Fibroblast of villous mesenchyme (primary cell): ENCODE results near the gene REV1. TPM values are rescaled to one million over a fixed set of nuclear protein-coding genes. Genes with fewer than 3 reads are reported as not detected.
"Not testable (repeated sequence)": the region's sequence is repeated elsewhere in the genome, so short reads cannot be mapped to it uniquely, and the experiment has no call there.

ENCODE experiments used
- DNase-seq: peaks from one replicate; pipeline ENCODE4 v3.0.0-alpha.2; 2010; ENCODE audit warnings: low read depth
- H3K4me3 ChIP-seq: 2 replicates; pipeline ENCODE4 v1.5.1; 2011; ENCODE audit warnings: low read depth, mild to moderate bottlenecking, low read length
- total RNA-seq: library from RNA; depleted of rRNA; stranded (reverse); fragments of >200 nt; gene quantifications from 2 replicates; pipeline ENCODE4 v1.2.3, GENCODE V29; 2012
- TF ChIP-seq, protein P1 (sequence below): IDR thresholded peaks from 2 replicates; pipeline ENCODE4 v1.5.1; 2012; ENCODE audit warnings: low read depth, mild to moderate bottlenecking, low read length; ENCODE audit not compliant: insufficient read depth

The REV1 gene
- total RNA-seq, 1 donor: 44.0 TPM

DNA sequence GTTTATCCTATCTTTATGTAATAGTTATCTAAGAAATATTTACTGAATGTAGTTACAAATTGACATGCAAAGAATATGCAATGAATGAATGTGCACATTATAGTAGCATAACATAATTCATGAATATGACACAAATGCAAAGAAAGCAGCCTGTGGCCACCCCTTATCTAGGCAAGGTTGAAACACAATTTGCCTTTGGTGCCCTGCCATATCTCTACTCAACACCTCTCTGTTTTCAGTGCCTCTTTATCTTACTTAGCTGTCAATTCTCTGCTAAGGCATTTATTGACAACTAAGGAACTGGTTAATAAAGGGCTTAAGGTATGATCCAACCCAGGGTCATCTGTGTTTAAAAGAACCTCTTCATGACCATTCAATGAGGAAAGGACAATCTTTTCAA, 18.9 kb downstream of the REV1 start:
- no peak overlapping the region for H3K4me3 ChIP-seq
- no peak for DNase-seq
- TF ChIP-seq, protein P1, sequence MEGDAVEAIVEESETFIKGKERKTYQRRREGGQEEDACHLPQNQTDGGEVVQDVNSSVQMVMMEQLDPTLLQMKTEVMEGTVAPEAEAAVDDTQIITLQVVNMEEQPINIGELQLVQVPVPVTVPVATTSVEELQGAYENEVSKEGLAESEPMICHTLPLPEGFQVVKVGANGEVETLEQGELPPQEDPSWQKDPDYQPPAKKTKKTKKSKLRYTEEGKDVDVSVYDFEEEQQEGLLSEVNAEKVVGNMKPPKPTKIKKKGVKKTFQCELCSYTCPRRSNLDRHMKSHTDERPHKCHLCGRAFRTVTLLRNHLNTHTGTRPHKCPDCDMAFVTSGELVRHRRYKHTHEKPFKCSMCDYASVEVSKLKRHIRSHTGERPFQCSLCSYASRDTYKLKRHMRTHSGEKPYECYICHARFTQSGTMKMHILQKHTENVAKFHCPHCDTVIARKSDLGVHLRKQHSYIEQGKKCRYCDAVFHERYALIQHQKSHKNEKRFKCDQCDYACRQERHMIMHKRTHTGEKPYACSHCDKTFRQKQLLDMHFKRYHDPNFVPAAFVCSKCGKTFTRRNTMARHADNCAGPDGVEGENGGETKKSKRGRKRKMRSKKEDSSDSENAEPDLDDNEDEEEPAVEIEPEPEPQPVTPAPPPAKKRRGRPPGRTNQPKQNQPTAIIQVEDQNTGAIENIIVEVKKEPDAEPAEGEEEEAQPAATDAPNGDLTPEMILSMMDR: no peak

DNA sequence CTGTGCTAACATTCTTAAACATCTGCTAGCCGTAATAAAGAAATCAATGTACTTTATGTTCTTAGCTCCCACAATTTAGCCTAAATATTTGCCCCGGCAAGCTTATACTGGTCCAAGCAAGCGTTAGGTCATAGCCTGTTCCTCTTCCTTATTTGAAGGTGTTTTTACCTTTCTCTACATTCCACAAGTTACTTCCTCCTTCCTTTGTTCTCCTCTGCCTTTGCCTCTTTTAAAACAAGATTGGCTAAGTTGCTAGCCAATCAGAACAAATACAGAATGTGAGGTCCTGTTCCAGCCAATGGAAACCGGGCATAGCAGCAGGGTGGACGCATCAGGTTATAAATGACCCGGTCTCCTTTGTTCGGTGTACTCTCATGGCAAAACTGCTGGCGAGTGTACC, 19.4 kb downstream of the REV1 start:
- not testable (repeated sequence) for DNase-seq, H3K4me3 ChIP-seq

DNA sequence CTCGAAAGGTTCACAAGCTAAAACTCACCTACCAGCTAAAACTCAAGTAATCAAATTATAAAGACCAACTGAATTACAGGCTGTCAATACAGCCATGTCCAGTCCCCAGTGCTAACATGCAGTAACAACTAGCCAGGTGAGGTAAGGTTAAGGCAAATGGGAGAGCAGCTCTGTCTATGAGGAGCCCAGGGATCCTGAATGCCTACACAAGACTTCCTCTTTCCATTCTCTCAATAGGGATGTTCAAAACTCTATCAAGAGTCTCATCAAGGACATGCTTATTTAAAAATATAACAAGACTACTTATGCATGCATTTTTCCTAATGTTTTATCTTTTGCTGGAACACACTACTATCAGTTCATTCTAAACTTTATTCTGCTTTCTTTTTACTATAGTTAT, 20.4 kb downstream of the REV1 start:
- H3K4me3 ChIP-seq: no peak overlapping the region
- DNase-seq: no peak
- TF ChIP-seq, protein P1: no peak

DNA sequence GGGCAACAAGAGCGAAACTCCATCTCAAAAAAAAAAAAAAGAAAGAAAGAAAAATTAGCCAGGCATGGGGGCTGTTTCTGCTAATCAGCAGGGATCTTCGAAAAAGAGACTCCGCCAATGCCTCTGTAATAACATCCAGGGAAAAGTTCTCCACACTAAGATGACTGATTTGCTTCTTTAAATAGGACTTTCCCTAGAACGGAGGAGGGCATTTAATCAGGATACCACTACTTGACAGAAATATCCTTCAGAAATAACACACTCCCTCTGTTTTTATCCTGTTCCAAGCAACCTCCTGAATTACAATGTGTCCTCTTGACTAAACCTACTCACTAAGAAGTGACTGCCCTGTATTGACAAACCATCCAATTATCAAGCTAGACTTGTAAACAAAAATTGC, 21.7 kb downstream of the REV1 start:
- TF ChIP-seq, protein P1: no peak
- DNase-seq: no peak
- no peak overlapping the region for H3K4me3 ChIP-seq

DNA sequence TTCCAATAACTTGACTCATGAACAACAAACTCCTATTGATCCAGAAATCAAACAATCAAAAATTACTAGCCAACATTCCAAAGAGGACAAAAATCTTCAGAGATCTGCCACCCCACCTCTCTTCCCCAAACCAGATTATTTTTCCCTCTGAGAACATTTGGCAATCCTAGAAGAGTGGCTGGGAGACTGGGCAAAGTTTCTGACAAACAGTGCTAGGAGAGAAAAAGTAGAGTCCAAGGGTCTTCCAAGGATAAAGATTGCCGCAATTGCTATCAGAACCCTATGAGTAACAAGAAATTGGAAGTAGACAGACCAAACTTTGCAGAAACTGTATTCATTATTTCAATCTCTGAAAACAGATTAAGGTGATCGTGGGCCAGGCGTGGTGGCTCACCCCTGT, 22.4 kb downstream of the REV1 start:
- TF ChIP-seq, protein P1: no peak
- no peak for DNase-seq
- no peak overlapping the region for H3K4me3 ChIP-seq

DNA sequence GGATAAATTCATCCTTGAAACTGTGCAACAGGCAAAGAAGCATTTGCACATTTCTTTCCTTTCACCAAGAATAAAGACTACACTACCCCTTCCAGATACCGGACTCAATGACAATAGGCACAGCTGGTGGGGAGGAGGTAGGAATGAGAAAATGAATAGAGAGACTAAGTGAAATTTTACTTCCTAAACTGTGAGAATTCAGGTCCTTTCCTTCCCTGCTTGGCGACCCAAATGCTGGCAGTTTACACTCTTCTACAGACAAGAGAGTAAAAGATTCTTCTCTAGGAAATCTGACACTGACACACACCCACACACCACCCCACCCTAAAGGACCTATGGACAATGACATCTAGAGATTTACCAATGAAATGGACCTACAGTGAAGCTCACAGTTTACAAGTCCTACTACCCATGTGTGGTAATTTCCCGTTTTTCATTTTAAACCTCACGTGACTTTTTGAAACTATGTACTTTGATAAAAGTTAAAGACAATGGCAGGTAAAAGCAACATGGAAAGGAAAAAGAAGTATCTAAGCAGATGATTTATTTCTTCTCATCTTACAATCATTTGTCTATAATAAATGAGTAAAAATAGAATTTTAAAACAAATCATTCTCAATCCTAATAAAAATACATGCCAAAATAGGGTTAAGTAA, 27.9 kb downstream of the REV1 start:
- H3K4me3 ChIP-seq: no peak overlapping the region
- no peak for DNase-seq
- TF ChIP-seq, protein P1: no peak

DNA sequence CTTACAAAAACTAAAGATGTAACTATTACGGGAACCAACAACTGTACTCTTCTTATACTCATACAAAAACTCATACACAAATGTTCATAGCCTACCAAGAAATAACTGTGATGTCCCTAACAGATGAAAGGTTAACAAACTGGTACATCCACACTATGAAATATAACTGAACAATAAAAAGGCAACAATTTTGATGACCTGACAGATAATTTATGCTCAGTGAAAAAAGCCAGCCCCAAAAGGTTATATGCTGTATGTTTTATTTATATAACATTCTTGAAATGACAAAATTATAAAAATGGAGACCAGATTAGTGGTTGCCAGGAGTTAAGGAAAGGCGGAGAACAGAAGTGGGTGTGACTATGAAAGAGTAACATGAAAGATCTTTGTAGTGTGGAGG, 31.3 kb downstream of the REV1 start:
- no peak overlapping the region for H3K4me3 ChIP-seq
- TF ChIP-seq, protein P1: no peak
- DNase-seq: no peak
